ENCODE results near the gene DKC1. TPM values are rescaled to one million over a fixed set of nuclear protein-coding genes. Genes with fewer than 3 reads are reported as not detected.

The DKC1 gene
- total RNA-seq, 4 donors from 2014 or later = 22.8 to 128 (median 39.0) TPM

DNA sequence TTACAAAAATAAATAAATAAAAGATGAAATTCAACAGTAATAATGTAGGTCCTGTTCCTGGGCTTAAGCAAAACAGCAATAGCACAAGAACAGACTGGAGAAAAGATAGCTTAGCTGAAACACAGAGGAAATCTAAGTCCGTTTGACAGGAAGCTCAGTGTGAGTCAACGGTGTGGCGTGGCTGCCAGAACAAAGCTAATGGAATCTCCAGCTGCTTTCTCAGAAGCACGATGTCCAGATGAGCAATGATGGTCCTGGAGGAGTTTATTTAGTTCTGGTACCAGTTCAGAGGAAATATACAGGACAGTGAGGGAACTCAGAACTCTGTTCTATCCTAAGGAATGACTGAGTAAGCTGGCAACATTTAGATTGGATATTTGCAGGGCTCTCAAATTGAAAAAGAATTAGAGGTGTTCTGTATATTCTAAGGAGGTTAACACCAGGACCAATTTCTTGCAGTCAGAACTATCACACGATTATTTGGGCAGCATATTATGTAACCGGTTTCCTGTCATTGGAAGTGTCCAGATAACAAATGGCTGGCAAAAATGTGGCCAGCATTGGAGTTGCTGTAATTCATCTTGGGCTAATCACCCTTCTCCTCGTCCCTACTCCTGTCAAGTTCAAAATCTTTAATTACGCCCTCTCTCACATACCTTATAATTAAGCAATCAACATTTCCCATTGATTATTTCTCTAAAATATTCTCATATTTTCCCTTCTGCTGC lies 24.5 kb upstream of the DKC1 start:
- Histone ChIP-seq H3K27ac (peak overlapping the region in 3 of 4 donors; percentile 43 to 85 (median 76)), H3K4me3 (no peak overlapping the region)

DNA sequence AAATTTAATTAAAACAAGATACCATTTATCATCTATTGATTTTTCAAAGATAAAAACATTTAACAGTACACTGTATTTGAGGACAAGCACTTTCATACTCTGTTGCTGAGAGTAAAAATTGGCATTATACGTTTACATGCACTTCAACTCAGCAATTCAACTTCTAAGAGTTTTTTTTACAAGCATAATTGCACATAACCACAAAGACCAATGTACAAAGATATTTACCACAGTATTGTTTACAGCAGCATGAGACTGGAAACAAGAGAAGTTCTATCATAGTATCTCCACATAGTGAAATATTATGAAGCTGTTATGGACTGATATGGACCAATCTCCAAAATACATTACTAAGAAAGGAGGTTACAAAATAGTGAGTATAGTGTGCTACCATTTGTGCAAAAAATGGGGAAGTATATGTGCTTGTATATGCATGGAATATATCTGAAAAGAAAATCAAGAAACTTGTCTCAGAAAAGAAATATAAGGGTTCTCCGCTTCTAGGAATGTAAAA lies 22.7 kb upstream of the DKC1 start:
- no peak for TF ChIP-seq POLR2A (IDR thresholded peaks at IDR 0.05)
- TF ChIP-seq, protein P1, sequence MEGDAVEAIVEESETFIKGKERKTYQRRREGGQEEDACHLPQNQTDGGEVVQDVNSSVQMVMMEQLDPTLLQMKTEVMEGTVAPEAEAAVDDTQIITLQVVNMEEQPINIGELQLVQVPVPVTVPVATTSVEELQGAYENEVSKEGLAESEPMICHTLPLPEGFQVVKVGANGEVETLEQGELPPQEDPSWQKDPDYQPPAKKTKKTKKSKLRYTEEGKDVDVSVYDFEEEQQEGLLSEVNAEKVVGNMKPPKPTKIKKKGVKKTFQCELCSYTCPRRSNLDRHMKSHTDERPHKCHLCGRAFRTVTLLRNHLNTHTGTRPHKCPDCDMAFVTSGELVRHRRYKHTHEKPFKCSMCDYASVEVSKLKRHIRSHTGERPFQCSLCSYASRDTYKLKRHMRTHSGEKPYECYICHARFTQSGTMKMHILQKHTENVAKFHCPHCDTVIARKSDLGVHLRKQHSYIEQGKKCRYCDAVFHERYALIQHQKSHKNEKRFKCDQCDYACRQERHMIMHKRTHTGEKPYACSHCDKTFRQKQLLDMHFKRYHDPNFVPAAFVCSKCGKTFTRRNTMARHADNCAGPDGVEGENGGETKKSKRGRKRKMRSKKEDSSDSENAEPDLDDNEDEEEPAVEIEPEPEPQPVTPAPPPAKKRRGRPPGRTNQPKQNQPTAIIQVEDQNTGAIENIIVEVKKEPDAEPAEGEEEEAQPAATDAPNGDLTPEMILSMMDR (IDR thresholded peaks at IDR 0.05) = no peak
- Histone ChIP-seq H3K4me3 (no peak overlapping the region), H3K9me3 (no peaks in the 10 kb centered on the region), H3K27me3 (no peaks in the 10 kb centered on the region), H3K27ac (peak overlapping the region in 1 of 4 donors; percentile 9), H3K36me3 (no peaks in the 10 kb centered on the region), H3K4me1 (peaks cover 0 to 15% (median 0%) of the 10 kb centered on the region in 4 donors)
- no peak for DNase-seq

More for the DNA sequence above, 24.5 kb upstream of the DKC1 start:
- no peaks in the 10 kb centered on the region for H3K27me3 ChIP-seq
- H3K36me3 ChIP-seq = no peaks in the 10 kb centered on the region
- H3K4me1 ChIP-seq = peaks cover 0 to 16% (median 0%) of the 10 kb centered on the region in 4 donors
- no peak for TF ChIP-seq POLR2A (IDR thresholded peaks at IDR 0.05)
- TF ChIP-seq, protein P1 (IDR thresholded peaks at IDR 0.05) = no peak
- peak in 1 of 3 donors; percentile 72 for DNase-seq
- H3K9me3 ChIP-seq = no peaks in the 10 kb centered on the region

DNA sequence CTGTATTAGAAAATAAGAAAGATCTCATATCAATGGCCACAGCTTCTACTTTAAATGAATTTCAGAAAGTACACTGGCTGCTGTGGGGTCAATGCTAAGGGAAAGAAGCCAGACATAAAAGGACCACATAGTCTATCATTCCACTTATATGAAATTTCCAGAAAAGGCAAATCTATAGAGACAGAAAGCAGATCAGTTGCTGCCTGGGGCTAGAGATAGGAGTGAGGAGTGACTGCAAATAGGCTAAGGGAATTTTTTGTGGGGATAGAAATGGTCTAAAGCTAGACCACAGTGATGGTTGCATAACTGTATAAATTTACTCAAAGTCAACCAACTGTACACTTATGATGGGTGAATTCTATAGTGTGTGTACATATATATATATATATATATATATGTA lies 20.1 kb upstream of the DKC1 start:
- no peaks in the 10 kb centered on the region for H3K27me3 ChIP-seq
- H3K4me1 ChIP-seq = peaks cover 0 to 2% (median 0%) of the 10 kb centered on the region in 4 donors
- TF ChIP-seq, protein P1 (IDR thresholded peaks at IDR 0.05) = no peak

DNA sequence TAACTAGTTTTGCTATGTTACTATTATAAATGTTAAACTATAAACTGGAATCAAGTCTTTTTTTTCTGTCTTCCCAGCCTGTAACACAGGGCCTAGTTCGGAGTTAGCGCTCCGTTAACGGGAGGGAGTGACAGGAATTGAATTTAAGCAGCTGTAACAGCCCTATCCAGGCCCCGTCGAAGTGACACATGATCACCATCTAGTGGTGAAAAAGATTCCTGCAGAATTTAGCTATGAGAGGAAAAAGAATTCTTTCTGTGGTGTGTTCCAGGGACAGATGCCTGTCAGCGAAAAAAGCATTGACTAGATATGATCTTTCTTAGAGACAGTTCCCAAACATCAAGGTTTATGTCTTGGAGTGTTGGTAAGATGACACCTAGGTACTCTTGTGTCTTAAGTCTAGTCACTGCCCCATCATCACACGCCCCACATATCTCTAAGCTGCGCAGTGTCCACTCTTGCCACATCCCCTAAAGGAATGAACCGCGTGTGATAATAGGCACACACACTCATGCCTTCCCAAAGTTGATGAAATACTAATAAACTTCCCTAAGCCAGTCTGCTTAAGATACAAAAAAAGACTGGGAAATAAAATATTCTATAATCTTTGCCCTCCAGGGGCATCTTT lies 13.8 kb upstream of the DKC1 start:
- H3K27ac ChIP-seq = peak overlapping the region in 1 of 4 donors; percentile 3
- H3K4me3 ChIP-seq = peak overlapping the region in 1 of 4 donors; percentile 60
- DNase-seq = peak in 1 of 3 donors; percentile 58
- no peaks in the 10 kb centered on the region for H3K4me1 ChIP-seq
- no peaks in the 10 kb centered on the region for H3K9me3 ChIP-seq
- TF ChIP-seq, protein P1 (IDR thresholded peaks at IDR 0.05) = peak; percentile 62 to 68 (median 66)
- TF ChIP-seq POLR2A (IDR thresholded peaks at IDR 0.05) = no peak
- H3K27me3 ChIP-seq = no peaks in the 10 kb centered on the region
- no peaks in the 10 kb centered on the region for H3K36me3 ChIP-seq

More for the DNA sequence above, 20.1 kb upstream of the DKC1 start:
- Histone ChIP-seq H3K4me3 (no peak overlapping the region), H3K27ac (no peak overlapping the region), H3K36me3 (no peaks in the 10 kb centered on the region), H3K9me3 (no peaks in the 10 kb centered on the region)
- no peak for DNase-seq

DNA sequence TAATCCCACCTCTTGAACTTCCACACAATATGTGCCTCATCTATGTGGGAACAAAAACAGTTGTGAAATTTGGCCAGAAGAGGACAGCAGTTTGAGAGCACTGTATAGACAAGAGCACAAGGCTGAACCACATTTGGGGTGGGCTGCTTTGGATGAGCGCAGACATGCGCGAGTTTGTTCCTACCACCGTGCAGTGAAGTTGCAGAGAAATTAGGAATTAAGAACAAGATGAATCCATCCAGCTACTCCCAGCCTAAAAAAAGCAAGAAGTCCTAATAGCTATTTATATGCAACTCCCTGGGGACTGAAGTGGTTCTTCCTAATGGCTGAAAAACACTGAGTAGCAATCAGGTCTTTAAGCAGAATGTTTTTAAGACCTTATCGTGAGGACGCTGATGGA lies 12.8 kb upstream of the DKC1 start:
- peak overlapping the region; percentile 49 to 60 (median 54) for H3K4me3 ChIP-seq
- H3K4me1 ChIP-seq = no peaks in the 10 kb centered on the region
- H3K27ac ChIP-seq = peak overlapping the region; percentile 73 to 78 (median 78)

More for the DNA sequence above, 12.8 kb upstream of the DKC1 start:
- Histone ChIP-seq H3K27me3 (no peaks in the 10 kb centered on the region), H3K9me3 (no peaks in the 10 kb centered on the region), H3K36me3 (no peaks in the 10 kb centered on the region)
- TF ChIP-seq, protein P1 (IDR thresholded peaks at IDR 0.05) = no peak
- no peak for TF ChIP-seq POLR2A (IDR thresholded peaks at IDR 0.05)
- no peak for DNase-seq

Data from Peyer's patch (tissue), 4 donors.